GM12875 (cell line): Measurements from ENCODE around the gene CLSTN2.

Experiments used
- H3K4me3 ChIP-seq: one replicate; pipeline ENCODE4 v1.5.1; 2011; ENCODE audit warnings: low read depth, low read length, control low read depth
- CTCF ChIP-seq: IDR thresholded peaks from 2 replicates; pipeline ENCODE4 v1.5.1; 2011; ENCODE audit warnings: low read depth, mild to moderate bottlenecking, control low read depth, inconsistent platforms, low read length, moderate library complexity, borderline replicate concordance; ENCODE audit not compliant: insufficient read depth

Gene CLSTN2

DNA sequence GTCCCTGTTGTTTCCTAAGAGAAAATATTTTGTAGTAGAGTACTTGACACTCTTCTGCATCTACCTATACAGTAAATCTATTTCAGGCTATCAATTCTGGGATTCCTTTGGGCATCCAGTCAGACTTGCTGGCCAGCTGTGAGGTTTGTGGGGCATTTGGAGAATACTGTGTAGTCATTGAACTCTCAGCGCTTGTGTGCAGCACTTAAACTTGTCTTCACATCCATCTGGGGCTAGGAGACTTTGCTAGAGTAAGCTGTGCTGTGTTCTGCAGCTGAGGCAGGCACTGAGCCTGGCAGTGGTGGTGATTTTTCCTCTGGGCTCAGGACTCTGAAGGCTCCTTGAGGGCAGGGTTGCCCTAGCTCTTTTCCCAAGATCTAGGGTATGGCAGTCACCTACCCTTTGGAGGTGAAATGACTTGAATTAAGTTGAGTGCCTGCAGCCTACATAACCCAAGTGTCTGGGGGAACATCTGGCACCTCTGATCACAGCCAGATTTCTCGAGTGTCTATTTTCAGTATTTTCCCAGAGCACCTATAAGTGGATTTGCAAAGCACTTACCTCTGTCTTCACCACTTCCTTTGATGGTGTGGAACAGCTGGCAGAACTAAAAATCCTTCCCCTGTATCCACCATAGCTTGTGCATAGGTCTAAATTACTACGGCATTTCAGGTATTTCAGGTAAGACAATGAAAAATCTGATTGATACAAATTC is 19.3 kb downstream of the CLSTN2 start:
- no peak overlapping the region for H3K4me3 ChIP-seq
- no peak for TF ChIP-seq CTCF

DNA sequence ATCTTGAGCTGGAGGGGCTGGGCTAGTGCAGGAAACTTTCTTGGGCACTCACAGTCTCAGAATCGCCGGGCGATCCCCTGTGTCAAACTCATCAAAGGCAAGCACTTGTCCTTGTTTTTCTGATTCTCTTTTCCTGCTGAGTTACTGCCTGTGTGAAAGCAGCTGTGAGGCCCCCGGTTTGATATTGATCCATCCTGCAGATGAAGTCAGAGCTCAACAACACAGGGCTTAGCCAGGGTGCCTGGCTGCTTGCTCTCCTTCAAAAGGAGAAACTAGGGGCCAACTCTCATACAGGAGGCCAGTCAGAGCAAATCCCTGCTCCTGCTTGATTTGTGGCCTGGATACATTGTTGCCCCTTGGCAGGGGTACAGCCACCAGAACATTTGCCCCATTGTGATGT is 22.9 kb downstream of the CLSTN2 start:
- no peak overlapping the region for H3K4me3 ChIP-seq
- no peak for TF ChIP-seq CTCF

DNA sequence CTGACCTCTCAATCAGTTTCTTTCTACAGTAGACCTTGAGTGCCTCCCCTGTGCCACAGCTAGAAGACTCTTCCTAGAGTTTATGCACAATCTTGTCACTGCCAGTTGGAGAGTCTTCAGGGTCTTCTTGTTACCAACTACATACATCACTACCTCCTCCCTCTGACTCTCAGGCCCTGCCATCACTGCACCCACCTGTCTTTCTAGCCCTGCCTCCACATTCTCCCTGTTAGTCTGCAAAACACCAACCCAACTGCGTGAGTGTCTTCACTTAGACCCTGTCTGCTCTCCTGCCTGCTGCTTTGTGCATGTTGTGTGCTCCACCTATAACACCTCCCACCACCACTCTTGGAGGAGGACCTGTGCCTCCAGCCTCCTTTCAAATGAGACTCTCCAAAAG is 34.4 kb downstream of the CLSTN2 start:
- H3K4me3 ChIP-seq: no peak overlapping the region
- no peak for TF ChIP-seq CTCF

DNA sequence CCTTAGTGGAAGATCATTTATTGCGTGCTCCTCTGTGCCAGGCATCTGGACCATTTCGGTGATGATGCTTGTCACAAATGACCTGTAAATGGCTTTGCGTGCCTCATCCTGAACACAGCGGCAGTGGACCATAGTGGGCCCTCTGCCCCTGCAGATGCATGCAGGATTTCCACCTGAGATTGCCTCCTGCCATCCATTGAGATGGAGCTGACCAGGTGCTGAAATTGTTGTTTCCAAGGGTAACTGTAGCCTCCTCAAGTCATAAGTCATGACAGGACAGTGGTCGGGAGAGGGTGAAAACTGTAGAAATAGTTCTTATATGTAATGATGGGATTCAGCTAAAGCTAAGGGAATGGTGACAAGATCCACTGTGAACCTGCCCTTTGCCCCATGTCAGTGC is 35.5 kb downstream of the CLSTN2 start:
- H3K4me3 ChIP-seq: no peak overlapping the region
- TF ChIP-seq CTCF: no peak

- TF ChIP-seq CTCF: no peak
- H3K4me3 ChIP-seq: no peak overlapping the region
Measured at GRCh38 chr3:139974809-139975425, 39.9 kb downstream of the CLSTN2 start.

- no peak for TF ChIP-seq CTCF
- H3K4me3 ChIP-seq: no peak overlapping the region
Measured at GRCh38 chr3:139975594-139976365, 40.8 kb downstream of the CLSTN2 start.
